CD4-positive, alpha-beta T cell treated with Interleukin-15 for 4 hours (primary cell): ENCODE measurements around the gene RPL18A.

Experiments
- DNase-seq: peaks from one replicate; pipeline ENCODE4 v3.0.0-alpha.2; 2020; ENCODE audit warnings: low spot score

Gene RPL18A

GRCh38 chr19:17859533-17860330 is at the start of gene RPL18A:
Gene RPL18A (plus strand): TSS chr19:17859910. CDS start chr19:17859957, 47 bp downstream.
- peak; percentile 100 for DNase-seq

DNA sequence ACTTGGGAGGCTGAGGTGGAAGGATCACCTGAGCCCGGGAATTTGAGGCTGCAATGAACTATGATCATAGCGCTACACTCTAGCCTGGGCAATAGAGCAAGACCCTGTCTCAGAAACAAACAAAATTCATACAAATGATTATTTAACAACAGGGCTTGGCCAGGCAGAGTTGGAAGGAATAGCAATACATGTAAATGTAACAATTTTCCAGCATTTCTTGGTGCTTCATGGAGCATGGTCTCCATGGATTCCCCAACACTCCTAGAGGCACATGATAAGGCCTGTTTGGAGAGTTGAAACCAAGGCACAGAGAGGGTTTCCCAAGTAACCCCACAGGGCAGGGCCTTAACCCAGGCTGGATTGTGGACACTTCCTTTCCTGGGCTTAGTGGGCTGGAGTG is 48.6 kb upstream of the RPL18A start:
- DNase-seq: no peak

DNA sequence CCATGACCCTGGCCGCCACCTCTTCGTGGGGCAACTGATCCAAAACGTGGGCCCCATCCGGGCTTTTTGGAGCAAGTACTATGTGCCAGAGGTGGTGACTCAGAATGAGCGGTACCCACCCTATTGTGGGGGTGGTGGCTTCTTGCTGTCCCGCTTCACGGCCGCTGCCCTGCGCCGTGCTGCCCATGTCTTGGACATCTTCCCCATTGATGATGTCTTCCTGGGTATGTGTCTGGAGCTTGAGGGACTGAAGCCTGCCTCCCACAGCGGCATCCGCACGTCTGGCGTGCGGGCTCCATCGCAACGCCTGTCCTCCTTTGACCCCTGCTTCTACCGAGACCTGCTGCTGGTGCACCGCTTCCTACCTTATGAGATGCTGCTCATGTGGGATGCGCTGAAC is 48.0 kb upstream of the RPL18A start:
- DNase-seq: no peak

DNA sequence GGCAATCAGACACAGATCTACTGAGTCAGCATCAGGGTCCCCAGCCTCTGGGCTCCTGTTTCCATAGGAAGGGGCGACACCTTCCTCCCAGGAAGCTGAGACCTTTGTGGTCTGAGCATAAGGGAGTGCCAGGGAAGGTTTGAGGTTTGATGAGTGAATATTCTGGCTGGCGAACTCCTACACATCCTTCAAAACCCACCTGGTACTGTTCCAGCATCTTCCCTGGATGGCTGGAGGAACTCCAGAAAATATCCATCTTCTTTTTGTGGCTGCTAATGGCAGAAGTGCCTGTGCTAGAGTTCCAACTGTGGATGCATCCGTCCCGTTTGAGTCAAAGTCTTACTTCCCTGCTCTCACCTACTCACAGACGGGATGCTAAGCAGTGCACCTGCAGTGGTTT is 47.6 kb upstream of the RPL18A start:
- no peak for DNase-seq

GRCh38 chr19:17817668-17818363 is 41.9 kb upstream of the RPL18A start:
- no peak for DNase-seq

DNA sequence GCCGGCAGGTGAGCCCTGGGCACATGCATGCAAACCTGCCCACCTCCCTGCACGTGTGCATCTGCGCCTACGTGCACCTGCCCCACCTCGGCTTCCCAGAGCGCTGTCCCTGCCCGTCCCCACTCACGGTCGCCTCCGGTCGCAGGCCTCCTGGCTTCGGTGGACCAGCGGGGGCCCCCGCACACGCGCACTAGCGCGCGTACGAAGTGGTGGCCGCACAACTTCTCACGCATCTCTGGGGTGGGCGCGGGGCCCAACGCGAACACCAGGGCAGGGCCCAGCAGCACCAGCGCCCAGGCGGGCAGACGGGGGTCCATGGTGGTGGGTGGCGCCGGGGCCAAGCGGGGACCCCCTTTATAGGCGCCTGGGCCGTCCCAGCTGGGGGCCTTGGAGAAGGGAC is 38.5 kb upstream of the RPL18A start, which contains the start of gene INSL3:
Gene INSL3, minus strand, starts transcription at position 330 of the 400 bp plus-strand sequence. Its CDS starts 13 bp downstream, at position 317.
- no peak for DNase-seq

- DNase-seq: no peak
Observed at GRCh38 chr19:17824339-17824738, 35.4 kb upstream of the RPL18A start.

GRCh38 chr19:17826508-17827056 is 33.1 kb upstream of the RPL18A start:
- DNase-seq: no peak

- no peak for DNase-seq
Observed at GRCh38 chr19:17829855-17830566, 29.7 kb upstream of the RPL18A start.

DNA sequence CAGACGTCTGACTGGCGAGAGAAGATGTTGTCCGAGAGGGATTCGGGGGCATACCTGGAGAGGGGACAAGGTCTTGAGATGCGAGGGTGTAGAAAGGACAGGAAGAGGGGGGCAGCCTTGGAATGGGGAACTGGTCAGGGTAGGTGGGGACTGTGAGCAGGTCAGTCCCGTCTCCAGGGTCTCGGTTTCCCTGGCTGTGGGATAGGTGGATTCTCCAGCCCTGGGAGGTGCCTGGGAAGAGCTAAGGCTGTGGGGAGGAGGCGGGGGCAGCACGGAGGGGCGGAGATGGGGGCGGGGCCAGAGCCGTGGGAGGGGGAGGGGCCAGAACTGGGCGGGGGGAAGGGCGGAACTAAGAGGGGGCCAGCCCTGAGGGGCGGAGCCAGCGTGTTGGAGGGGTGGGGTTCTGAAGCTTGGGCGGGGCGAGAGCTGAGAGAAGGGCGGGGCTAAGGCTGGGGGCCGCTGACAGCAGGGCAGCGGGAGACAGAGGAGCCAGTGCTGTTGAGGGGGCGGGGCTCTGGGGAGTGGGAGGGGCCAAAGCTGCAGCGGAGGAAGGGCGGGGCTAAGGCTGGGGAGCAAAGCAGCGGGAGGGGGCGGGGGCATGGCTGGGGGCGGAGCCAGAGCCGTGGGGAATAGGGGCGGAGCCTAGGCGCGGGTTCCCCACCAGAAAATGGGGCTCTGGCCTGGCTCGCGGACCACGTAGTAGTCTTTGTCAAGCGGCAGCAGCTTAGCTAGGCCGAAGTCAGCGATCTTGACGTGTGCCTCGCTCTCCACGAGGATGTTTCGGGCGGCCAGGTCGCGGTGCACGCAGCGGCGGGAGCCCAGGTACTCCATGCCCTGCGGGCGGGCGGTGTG is 28.9 kb upstream of the RPL18A start:
- no peak for DNase-seq

GRCh38 chr19:17831419-17831888 is 28.3 kb upstream of the RPL18A start:
- DNase-seq: no peak

DNA sequence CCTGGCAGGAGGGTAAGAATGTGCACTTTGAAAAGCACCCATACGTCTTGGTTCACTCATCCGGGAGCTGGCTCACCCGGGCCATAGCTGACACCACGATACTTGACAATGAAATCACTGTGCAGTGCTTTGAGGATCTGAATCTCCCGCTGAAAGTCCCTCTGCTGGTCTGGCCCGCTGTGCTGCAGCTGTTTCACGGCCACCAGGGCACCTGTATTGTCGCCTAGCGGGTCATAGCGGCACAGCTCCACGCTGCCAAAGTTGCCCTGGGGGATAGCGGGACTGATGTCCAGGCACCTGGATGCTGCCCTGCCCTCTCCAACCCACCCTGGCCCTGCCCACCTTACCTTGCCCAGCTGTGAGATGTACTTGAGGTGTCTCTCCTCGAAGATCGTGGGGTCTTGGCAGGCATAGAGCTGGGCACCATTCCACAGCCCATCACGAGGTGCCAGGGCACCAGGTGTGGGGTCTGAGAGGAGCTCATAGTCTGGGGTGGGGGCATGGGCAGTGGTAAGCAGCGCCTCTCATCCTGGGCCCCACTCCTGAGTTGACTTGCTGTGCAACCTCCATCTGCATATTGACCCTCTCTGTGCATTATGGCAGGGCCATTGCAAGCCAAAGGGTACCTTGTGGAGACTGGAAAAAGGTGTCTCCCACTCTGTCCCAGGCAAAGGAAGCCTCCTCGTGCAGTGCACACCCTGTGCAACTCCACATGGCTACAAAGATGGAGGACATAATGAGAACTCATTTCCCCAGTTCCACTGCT is 27.1 kb upstream of the RPL18A start:
- DNase-seq: no peak

DNA sequence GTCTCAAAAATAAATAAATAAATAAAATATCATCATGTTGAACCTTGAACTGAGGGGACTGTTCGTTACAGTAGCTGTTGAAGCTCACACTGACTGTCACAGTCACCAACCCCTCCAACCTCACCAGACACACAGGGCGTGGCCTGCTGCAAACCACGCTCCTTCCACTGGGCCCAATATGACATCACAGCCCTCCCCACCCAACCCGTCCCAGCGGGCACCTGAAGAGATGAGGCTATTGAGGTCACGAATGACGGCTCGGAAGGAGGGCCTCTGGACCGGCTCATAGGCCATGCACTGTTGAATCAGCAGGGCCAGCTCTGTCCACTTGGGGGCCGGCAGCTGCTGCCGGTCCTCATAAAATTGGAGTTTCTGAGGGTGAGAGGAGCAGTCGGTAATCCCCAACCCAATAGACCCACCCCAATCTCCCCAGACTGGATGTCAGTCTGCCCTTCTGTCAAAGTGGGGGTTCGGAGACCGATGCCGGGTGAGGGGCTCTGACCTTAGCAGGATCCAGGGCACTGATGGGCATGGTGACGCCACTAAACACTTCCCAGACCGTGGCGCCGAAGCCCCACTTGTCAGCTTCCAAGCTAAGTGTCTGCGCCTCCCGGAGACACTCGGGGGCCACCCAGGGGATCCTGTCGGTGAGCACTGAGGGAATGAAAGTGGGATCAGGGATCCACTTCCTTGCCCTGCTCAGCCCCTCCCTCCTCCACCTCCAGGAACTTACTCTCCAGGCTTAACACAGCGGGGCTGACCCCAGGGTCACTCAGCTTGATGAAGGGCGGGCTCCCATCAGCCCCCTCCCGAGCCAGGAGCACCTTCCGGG is 25.1 kb upstream of the RPL18A start:
- no peak for DNase-seq

GRCh38 chr19:17835182-17836006 is 24.3 kb upstream of the RPL18A start:
- DNase-seq: no peak

GRCh38 chr19:17836530-17836929 is 23.2 kb upstream of the RPL18A start:
- DNase-seq: no peak

GRCh38 chr19:17837972-17838371 is 21.7 kb upstream of the RPL18A start:
- DNase-seq: no peak

- DNase-seq: no peak
Observed at GRCh38 chr19:17840019-17840418, 19.7 kb upstream of the RPL18A start.

GRCh38 chr19:17841371-17841809 is 18.3 kb upstream of the RPL18A start:
- DNase-seq: no peak
